ENCODE data around the gene BCAP31.

Gene BCAP31

GRCh38 chrX:153725832-153726285 lies 1.7 kb upstream of the BCAP31 start:
- TF ChIP-seq CSRNP3 (CRISPR knock-in tag; IDR thresholded peaks at IDR 0.05): no peak
- TF ChIP-seq ARNTL (CRISPR knock-in tag; IDR thresholded peaks at IDR 0.05; ENCODE audit: borderline replicate concordance, low read depth): no peak
- no peak for TF ChIP-seq ZFP3 (CRISPR knock-in tag; IDR thresholded peaks at IDR 0.05)
- no peak for TF ChIP-seq ZFP30 (CRISPR knock-in tag; IDR thresholded peaks at IDR 0.05)
- TF ChIP-seq CSDC2 (CRISPR knock-in tag; IDR thresholded peaks at IDR 0.05): no peak
- TF ChIP-seq RARB (CRISPR knock-in tag; IDR thresholded peaks at IDR 0.05): no peak
- no peak for TF ChIP-seq CREB5 (CRISPR knock-in tag; IDR thresholded peaks at IDR 0.05; ENCODE audit: low read depth)
- no peak for TF ChIP-seq POU6F1 (CRISPR knock-in tag; IDR thresholded peaks at IDR 0.05; ENCODE audit: borderline replicate concordance, low read depth)
- no peak for TF ChIP-seq ISL1 (CRISPR knock-in tag; IDR thresholded peaks at IDR 0.05)
- no peak for ATAC-seq

GRCh38 chrX:153725039-153725831 lies 1.0 kb upstream of the BCAP31 start:
- ATAC-seq: no peak
- no peak for TF ChIP-seq CSDC2 (CRISPR knock-in tag; IDR thresholded peaks at IDR 0.05)
- no peak for TF ChIP-seq ISL1 (CRISPR knock-in tag; IDR thresholded peaks at IDR 0.05)
- no peak for TF ChIP-seq ARNTL (CRISPR knock-in tag; IDR thresholded peaks at IDR 0.05; ENCODE audit: borderline replicate concordance, low read depth)
- no peak for TF ChIP-seq BACH2 (CRISPR knock-in tag; IDR thresholded peaks at IDR 0.05; ENCODE audit: borderline replicate concordance)
- TF ChIP-seq GLIS3 (CRISPR knock-in tag; IDR thresholded peaks at IDR 0.05): no peak
- no peak for TF ChIP-seq TSHZ2 (CRISPR knock-in tag; IDR thresholded peaks at IDR 0.05)
- no peak for TF ChIP-seq CREB5 (CRISPR knock-in tag; IDR thresholded peaks at IDR 0.05; ENCODE audit: low read depth)
- no peak for TF ChIP-seq ZNF8 (CRISPR knock-in tag; IDR thresholded peaks at IDR 0.05)
- TF ChIP-seq ZFP3 (CRISPR knock-in tag; IDR thresholded peaks at IDR 0.05): no peak
- no peak for TF ChIP-seq ZNF565 (CRISPR knock-in tag; conservative IDR thresholded peaks at IDR 0.05; ENCODE audit: low read depth)
- no peak for TF ChIP-seq TOX (CRISPR knock-in tag; IDR thresholded peaks at IDR 0.05; ENCODE audit: borderline replicate concordance)
- no peak for TF ChIP-seq ZNF70 (CRISPR knock-in tag; IDR thresholded peaks at IDR 0.05)
- no peak for TF ChIP-seq ZC3H10 (CRISPR knock-in tag; IDR thresholded peaks at IDR 0.05)
- no peak for TF ChIP-seq PPARA (CRISPR knock-in tag; IDR thresholded peaks at IDR 0.05; ENCODE audit: borderline replicate concordance)
- no peak for TF ChIP-seq ESRRG (CRISPR knock-in tag; IDR thresholded peaks at IDR 0.05)
- no peak for TF ChIP-seq CSRNP3 (CRISPR knock-in tag; IDR thresholded peaks at IDR 0.05)
- TF ChIP-seq TCF4 (CRISPR knock-in tag; IDR thresholded peaks at IDR 0.05; ENCODE audit: borderline replicate concordance): no peak
- no peak for TF ChIP-seq PATZ1 (CRISPR knock-in tag; IDR thresholded peaks at IDR 0.05; ENCODE audit: borderline replicate concordance)
